ENCODE measurements around the gene TCAF1.
"Not testable (repeated sequence)": the region's sequence is repeated elsewhere in the genome, so short reads cannot be mapped to it uniquely, and the experiment has no call there.

- not testable (repeated sequence) for TF ChIP-seq CTCF, POLR2A, EP300 (IDR thresholded peaks at IDR 0.05)
Observed at GRCh38 chr7:143823634-143824294, 78.2 kb downstream of the TCAF1 start.
